Esophagus muscularis mucosa (tissue), 3 donors: ENCODE data around the gene MNAT1.

Experiments
- CTCF ChIP-seq, 3 experiments: fragments of 200-600 bp in 2 of 3; fragments of 450-650 bp in 1 of 3; sonication (generic) in 2 of 3; IDR thresholded peaks; one replicate each; pipeline ENCODE4 v1.5.1; 2017 to 2019; ENCODE audit warnings: antibody characterized with exemption in 3 of 3, mild to moderate bottlenecking in 2 of 3, moderate library complexity in 1 of 3
- POLR2A ChIP-seq: fragments of 450-650 bp; IDR thresholded peaks from one replicate; pipeline ENCODE4 v1.6.1; 2017; ENCODE audit warnings: antibody characterized with exemption, moderate library complexity, mild to moderate bottlenecking, low read depth

- TF ChIP-seq POLR2A (no peak), CTCF (IDR thresholded peaks at IDR 0.05) (no peak)
Measured at GRCh38 chr14:60861545-60862140, 127.1 kb downstream of the MNAT1 start.
